HCT116 (cell line): Measurements from ENCODE around the gene MN1. TPM values are rescaled to one million over a fixed set of nuclear protein-coding genes. Genes with fewer than 3 reads are reported as not detected.

Experiments
- ATAC-seq: fragments of 200-7000 bp; cut with Tn5 transposase; 2 replicates; pipeline ENCODE4 v1.9.1; 2020; ENCODE audit warnings: mild to moderate bottlenecking, moderate library complexity
- BruUV-seq: library from RNA; stranded (reverse); fragments of 400-500 nt; replicated peaks from 2 replicates; lab custom pipeline; 2021; lab: Mats Ljungman, UMichigan
- CTCF ChIA-PET: fragments of 300-600 bp; sonication (Branson Sonifier 250); formaldehyde crosslinking; loops from one replicate; lab custom pipeline; 2021; ENCODE audit warnings: antibody characterized with exemption; lab: Charles Lee
- POLR2A ChIA-PET: fragments of 300-600, 350-600 bp; sonication (Branson Sonifier 250); formaldehyde crosslinking; loops from one replicate; lab custom pipeline; 2021; ENCODE audit warnings: antibody characterized with exemption; lab: Charles Lee
- RAD21 ChIA-PET, 2 experiments: fragments of 300-600 bp; sonication (Branson Sonifier 250); formaldehyde crosslinking; loops; one replicate each; lab custom pipeline; 2023; ENCODE audit warnings: low total read pairs in 2 of 2; ENCODE audit not compliant: uncharacterized antibody in 2 of 2, unreplicated experiment in 2 of 2, low non-redundant PET in 1 of 2; lab: Charles Lee
- DNase-seq: peaks from one replicate; pipeline ENCODE4 v3.0.0-alpha.2; 2010; ENCODE audit warnings: low read depth, low spot score
- H2AFZ ChIP-seq: fragments of 200-600 bp; shearing (Covaris generic), sonication (generic); 2 replicates; pipeline ENCODE4 v1.6.1; 2017; ENCODE audit warnings: low read depth, mixed run types, mixed read lengths, antibody characterized with exemption, low read length; ENCODE audit not compliant: poor library complexity, severe bottlenecking
- H3K27ac ChIP-seq: 2 replicates; pipeline ENCODE4 v1.5.1; 2012; ENCODE audit warnings: low read depth, low read length
- H3K27me3 ChIP-seq: fragments of 200-600 bp; sonication (generic); 2 replicates; pipeline ENCODE4 v1.6.1; 2016; ENCODE audit warnings: mixed run types, low read length, mixed read lengths; ENCODE audit not compliant: insufficient read depth
- H3K36me3 ChIP-seq, 2 experiments: fragments of 200-500 bp in 1 of 2; fragments of 200-600 bp in 1 of 2; sonication (Bioruptor generic) in 1 of 2; sonication (generic) in 1 of 2; 2 replicates each; pipeline versions ENCODE4 v1.5.1 to v1.6.1; 2014 to 2016; ENCODE audit warnings: low read length in 2 of 2, inconsistent platforms in 1 of 2, mixed read lengths in 1 of 2, mixed run types in 1 of 2; ENCODE audit not compliant: insufficient read depth in 2 of 2, control insufficient read depth in 1 of 2
- H3K4me1 ChIP-seq, 2 experiments: fragments of 200-600 bp in 1 of 2; sonication (generic) in 1 of 2; 2 replicates each; pipeline versions ENCODE4 v1.5.1 to v1.6.1; 2012 to 2017; ENCODE audit warnings: low read length in 2 of 2, inconsistent platforms in 1 of 2, mild to moderate bottlenecking in 1 of 2, mixed read lengths in 1 of 2, mixed run types in 1 of 2, moderate library complexity in 1 of 2; ENCODE audit not compliant: insufficient read depth in 2 of 2, control insufficient read depth in 1 of 2
- H3K4me2 ChIP-seq: fragments of 200-600 bp; sonication (generic); 2 replicates; pipeline ENCODE4 v1.6.1; 2017; ENCODE audit warnings: mixed run types, low read length, mixed read lengths
- H3K4me3 ChIP-seq, 2 experiments: fragments of 200-600 bp in 1 of 2; sonication (generic) in 1 of 2; replicated peaks in 1 of 2; 2 replicates each; pipeline ENCODE4 v1.5.1; 2011 to 2016; ENCODE audit warnings: low read length in 2 of 2, control low read depth in 1 of 2, low read depth in 1 of 2, mild to moderate bottlenecking in 1 of 2, mixed read lengths in 1 of 2, mixed run types in 1 of 2
- H3K79me2 ChIP-seq: fragments of 200-600 bp; sonication (generic); 2 replicates; pipeline ENCODE4 v1.6.1; 2017; ENCODE audit warnings: mild to moderate bottlenecking, mixed run types, low read length, moderate library complexity, mixed read lengths; ENCODE audit not compliant: insufficient read depth
- H3K9ac ChIP-seq: fragments of 200-600 bp; sonication (generic); 2 replicates; pipeline ENCODE4 v1.6.1; 2016; ENCODE audit warnings: low read length, mixed read lengths
- H3K9me2 ChIP-seq: fragments of 200-600 bp; sonication (generic), shearing (Covaris generic); 2 replicates; pipeline ENCODE4 v1.6.1; 2017; ENCODE audit warnings: mixed run types, mild to moderate bottlenecking, moderate library complexity; ENCODE audit not compliant: insufficient read depth
- H3K9me3 ChIP-seq, 2 experiments: fragments of 200-500 bp in 1 of 2; fragments of 200-600 bp in 1 of 2; sonication (Bioruptor generic) in 1 of 2; sonication (generic) in 1 of 2; 2 replicates each; pipeline ENCODE4 v1.6.1; 2014 to 2017; ENCODE audit warnings: low read length in 2 of 2, mixed read lengths in 2 of 2, inconsistent platforms in 1 of 2, low read depth in 1 of 2, mild to moderate bottlenecking in 1 of 2, mixed run types in 1 of 2, moderate library complexity in 1 of 2; ENCODE audit not compliant: control insufficient read depth in 1 of 2, insufficient read depth in 1 of 2
- H4K20me1 ChIP-seq: fragments of 200-600 bp; sonication (generic), shearing (Covaris generic); 2 replicates; pipeline ENCODE4 v1.6.1; 2017; ENCODE audit warnings: mixed run types, mild to moderate bottlenecking, moderate library complexity; ENCODE audit not compliant: insufficient read depth
- ELF1 ChIP-seq: IDR thresholded peaks from 2 replicates; pipeline ENCODE4 v1.6.1; 2012; ENCODE audit warnings: low read depth, borderline replicate concordance
- EZH2 ChIP-seq: fragments of 200-600 bp; sonication (generic); IDR thresholded peaks from 2 replicates; pipeline ENCODE4 v1.6.1; 2017; ENCODE audit warnings: antibody characterized with exemption, mixed run types
- EZH2phosphoT487 ChIP-seq: fragments of 200-600 bp; IDR thresholded peaks from 2 replicates; pipeline ENCODE4 v1.6.1; 2018; ENCODE audit warnings: antibody characterized with exemption, borderline replicate concordance
- FOSL1 ChIP-seq: IDR thresholded peaks from 2 replicates; pipeline ENCODE4 v1.6.1; 2012; ENCODE audit warnings: low read depth
- POLR2A ChIP-seq: IDR thresholded peaks from 2 replicates; pipeline ENCODE4 v1.7.0; 2011; ENCODE audit warnings: borderline replicate concordance; ENCODE audit not compliant: insufficient read depth, insufficient read length; ENCODE audit errors: extremely low read depth
- RAD21 ChIP-seq: IDR thresholded peaks from 2 replicates; pipeline ENCODE4 v1.6.1; 2012; ENCODE audit warnings: low read depth, mild to moderate bottlenecking
- SP1 ChIP-seq: IDR thresholded peaks from 2 replicates; pipeline ENCODE4 v1.6.1; 2012; ENCODE audit warnings: low read depth
- YY1 ChIP-seq: IDR thresholded peaks from 2 replicates; pipeline ENCODE4 v1.6.1; 2011; ENCODE audit warnings: low read length, low read depth, moderate library complexity, mild to moderate bottlenecking; ENCODE audit not compliant: insufficient replicate concordance; ENCODE audit errors: extremely low read depth
- ZBTB33 ChIP-seq: IDR thresholded peaks from 2 replicates; pipeline ENCODE4 v1.6.1; 2011; ENCODE audit warnings: mild to moderate bottlenecking, low read length, moderate library complexity; ENCODE audit not compliant: insufficient replicate concordance; ENCODE audit errors: extremely low read depth
- ZNF274 ChIP-seq: fragments of 200-500 bp; sonication (Bioruptor generic); IDR thresholded peaks from 2 replicates; pipeline ENCODE4 v1.6.1; 2014; ENCODE audit warnings: mild to moderate bottlenecking, low read depth, low read length, inconsistent platforms
- intact Hi-C: fragments of 100-400 bp; cut with micrococcal nuclease; formaldehyde crosslinking; loops from 2 replicates; pipeline ENCODE4 v1.10.0; 2022
- total RNA-seq: library from RNA; stranded (reverse); gene quantifications from one replicate; pipeline ENCODE4 v1.2.1, GENCODE V29; 2021; ENCODE audit not compliant: unreplicated experiment
- TF ChIP-seq, protein P1 (sequence below), 3 experiments: fragments of 200-600 bp in 1 of 3; sonication (generic) in 1 of 3; IDR thresholded peaks in 2 of 3; conservative IDR thresholded peaks in 1 of 3; 2 replicates each; pipeline ENCODE4 v1.5.1; 2012 to 2017; ENCODE audit warnings: low read depth in 2 of 3, low read length in 2 of 3, antibody characterized with exemption in 1 of 3, borderline replicate concordance in 1 of 3, control low read depth in 1 of 3, mild to moderate bottlenecking in 1 of 3, mixed read lengths in 1 of 3, mixed run types in 1 of 3, moderate library complexity in 1 of 3; ENCODE audit not compliant: insufficient read depth in 1 of 3

The MN1 gene
- total RNA-seq, 1 experiment from 2014 or later = 2.9 TPM

- TF ChIP-seq ZBTB33 = no peak
Measured at GRCh38 chr22:27797520-27798391, 3.8 kb downstream of the MN1 start (continued).

GRCh38 chr22:27796829-27797519, 4.6 kb downstream of the MN1 start:
- H3K27me3 ChIP-seq = no peaks in the 10 kb centered on the region
- H3K79me2 ChIP-seq = no peaks in the 10 kb centered on the region
- DNase-seq (no peak), ATAC-seq (no peak)
- H2AFZ ChIP-seq = no peak overlapping the region
- H3K27ac ChIP-seq = no peak overlapping the region
- CTCF ChIA-PET = no interaction called here
- RAD21 ChIA-PET = no interaction called here
- intact Hi-C loops = no loop called here
- no TSS peak for BruUV-seq
- H3K9ac ChIP-seq = no peak overlapping the region
- no peaks in the 10 kb centered on the region for H3K9me3 ChIP-seq
- H3K4me2 ChIP-seq = no peak overlapping the region
- no peaks in the 10 kb centered on the region for H3K9me2 ChIP-seq
- H3K4me1 ChIP-seq = peaks cover 0 to 7% of the 10 kb centered on the region in 2 experiments; a peak in 1 of 4 replicates
- H3K4me3 ChIP-seq = no peak overlapping the region
- POLR2A ChIA-PET = no interaction called here
- H4K20me1 ChIP-seq = no peaks in the 10 kb centered on the region
- H3K36me3 ChIP-seq = no peaks in the 10 kb centered on the region
- TF ChIP-seq ZBTB33 (no peak), RAD21 (no peak), EZH2 (no peak), ZNF274 (no peak), POLR2A (no peak), YY1 (no peak), FOSL1 (no peak), SP1 (no peak), ELF1 (no peak), EZH2phosphoT487 (no peak)
- TF ChIP-seq, protein P1, sequence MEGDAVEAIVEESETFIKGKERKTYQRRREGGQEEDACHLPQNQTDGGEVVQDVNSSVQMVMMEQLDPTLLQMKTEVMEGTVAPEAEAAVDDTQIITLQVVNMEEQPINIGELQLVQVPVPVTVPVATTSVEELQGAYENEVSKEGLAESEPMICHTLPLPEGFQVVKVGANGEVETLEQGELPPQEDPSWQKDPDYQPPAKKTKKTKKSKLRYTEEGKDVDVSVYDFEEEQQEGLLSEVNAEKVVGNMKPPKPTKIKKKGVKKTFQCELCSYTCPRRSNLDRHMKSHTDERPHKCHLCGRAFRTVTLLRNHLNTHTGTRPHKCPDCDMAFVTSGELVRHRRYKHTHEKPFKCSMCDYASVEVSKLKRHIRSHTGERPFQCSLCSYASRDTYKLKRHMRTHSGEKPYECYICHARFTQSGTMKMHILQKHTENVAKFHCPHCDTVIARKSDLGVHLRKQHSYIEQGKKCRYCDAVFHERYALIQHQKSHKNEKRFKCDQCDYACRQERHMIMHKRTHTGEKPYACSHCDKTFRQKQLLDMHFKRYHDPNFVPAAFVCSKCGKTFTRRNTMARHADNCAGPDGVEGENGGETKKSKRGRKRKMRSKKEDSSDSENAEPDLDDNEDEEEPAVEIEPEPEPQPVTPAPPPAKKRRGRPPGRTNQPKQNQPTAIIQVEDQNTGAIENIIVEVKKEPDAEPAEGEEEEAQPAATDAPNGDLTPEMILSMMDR (IDR thresholded peaks at IDR 0.05 in 2 of 3, conservative IDR thresholded peaks at IDR 0.05 in 1 of 3; ENCODE audit: borderline replicate concordance in 1 of 3, insufficient read depth in 1 of 3, low read depth in 2 of 3, low read length in 2 of 3) = no peak
